Inflammatory macrophage treated with lipopolysaccharide for 1 hour (primary cell): ENCODE measurements around the gene RBM19.
A peak's percentile ranks its signal among the peaks of the same experiment; 100 is the strongest.

Experiments used
- DNase-seq, 2 donors: peaks; one replicate each; pipeline ENCODE4 v3.0.0-alpha.2; 2020 to 2022

RBM19 gene

DNA sequence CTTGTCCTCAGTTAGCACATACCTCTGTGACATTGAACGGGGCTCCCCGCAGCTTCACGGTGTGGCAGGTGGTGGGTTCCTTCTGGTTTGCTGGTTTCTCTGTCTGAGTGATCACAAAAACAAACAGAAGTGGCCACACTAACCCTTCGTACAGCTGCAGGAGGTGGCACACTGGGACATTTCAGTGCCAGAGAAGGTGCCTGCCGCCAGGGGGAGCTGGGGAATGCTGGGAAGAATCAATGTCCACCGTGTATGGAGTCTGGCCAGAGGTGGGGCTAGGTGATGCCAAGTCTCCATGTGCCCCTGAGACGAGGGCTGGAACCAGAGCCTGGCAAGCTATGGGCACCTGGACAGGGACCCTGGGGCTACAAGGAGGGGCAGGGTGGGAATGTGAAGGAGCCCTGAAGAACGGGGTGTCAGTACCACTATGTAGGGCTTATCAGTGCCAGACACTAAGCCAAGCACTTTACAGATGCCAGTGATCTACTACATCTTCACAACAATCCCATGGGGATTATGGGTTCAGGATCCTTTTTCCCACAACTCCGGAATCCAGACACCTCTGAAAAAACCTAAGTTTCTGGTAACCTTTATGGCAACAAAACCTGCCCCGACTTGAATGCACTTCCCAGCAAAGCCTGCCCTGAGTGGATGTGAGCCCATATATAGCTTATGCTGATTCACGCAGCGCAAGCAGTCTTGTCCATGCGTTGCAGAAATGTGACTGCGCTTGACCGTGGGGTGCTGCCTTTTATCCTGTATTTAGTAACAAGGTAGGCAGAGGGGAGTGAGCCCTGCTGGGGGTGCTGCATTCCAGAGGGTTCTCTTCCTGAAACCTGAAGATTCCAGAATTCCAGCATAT is 10.8 kb downstream of the RBM19 start:
- DNase-seq: no peak

DNA sequence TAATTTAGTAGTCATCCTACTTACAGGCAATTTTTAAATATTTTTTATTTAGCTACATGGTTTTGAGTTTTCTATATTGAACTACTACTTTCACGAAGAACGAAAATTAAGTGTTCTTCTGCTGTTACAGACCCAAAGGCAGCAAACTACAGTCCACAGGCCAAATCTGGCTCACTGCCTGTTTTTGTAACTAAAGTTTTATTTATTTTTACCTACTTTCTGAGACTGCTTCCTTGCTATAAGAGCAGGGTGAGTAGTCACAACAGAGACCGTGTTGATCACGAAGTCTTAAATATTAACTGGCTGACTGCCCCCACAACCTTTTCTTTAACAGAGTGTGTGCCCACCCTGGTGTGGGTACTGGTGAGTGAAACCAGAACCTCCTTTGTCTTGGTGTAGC is 11.6 kb downstream of the RBM19 start:
- no peak for DNase-seq

DNA sequence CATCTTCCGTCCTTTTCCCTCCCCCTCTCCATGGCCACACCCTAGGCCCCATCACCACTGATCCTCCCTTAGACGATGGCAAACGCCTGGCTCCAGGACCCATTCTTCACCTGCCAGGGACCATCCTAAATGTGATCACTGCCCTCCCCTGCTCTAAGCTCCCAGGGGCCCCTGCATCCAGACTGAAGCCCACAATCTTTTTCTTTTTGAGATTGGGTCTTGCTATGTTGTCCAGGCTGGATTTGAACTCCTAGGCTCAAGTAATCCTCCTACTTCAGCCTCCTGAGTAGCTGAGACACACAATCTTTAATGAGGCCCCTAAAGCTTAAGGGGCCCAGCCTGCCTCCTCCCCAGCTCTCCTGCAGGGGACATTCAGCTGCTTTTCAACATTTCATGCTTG is 15.3 kb downstream of the RBM19 start:
- no peak for DNase-seq

DNA sequence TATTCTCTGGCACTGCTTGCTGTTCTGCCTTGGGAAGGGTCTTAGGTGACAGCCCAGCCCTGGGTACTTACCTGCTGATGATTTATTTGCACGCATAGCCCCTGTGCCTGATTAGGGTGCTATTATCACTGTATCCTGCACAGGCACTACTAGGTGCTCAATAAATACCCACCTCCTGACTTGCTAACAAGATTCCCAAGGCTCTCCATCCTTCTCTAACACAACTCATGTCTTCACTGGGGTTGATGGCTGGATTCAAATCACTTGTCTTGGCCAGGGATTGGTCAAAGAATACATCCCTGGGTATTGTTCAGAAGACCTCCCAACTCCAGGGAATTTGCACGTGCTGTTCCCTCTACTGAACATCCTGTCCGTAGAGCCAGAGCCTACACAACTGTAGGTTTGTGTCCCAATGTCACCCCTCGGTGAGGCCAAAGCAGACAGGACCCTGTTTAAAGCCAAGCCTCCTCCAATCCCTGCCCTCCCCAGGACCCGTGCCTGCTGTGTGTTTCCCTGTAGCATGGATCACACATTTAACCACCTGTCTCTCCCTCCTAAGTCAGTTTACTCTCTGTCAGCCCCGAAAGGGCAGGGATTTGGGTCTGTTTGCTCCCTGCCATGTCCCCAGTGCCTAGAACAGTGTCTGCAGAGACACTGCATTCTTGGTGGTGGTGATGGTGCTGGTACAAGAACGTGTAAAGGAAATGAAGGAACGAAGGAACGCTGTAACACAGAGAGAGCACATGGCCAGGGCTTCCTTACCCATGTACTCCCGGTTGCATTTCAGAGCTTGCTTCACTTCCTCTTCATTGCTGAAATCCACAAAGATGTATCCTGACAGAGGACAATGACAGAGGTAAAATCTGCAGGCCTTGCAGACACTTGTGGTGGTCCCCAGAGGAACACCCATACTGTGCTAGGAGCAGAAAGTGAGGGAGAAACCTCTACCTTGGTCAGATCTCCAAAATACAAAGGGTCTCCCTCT is 16.5 kb downstream of the RBM19 start:
- peak in 1 of 2 donors; percentile 10 for DNase-seq

DNA sequence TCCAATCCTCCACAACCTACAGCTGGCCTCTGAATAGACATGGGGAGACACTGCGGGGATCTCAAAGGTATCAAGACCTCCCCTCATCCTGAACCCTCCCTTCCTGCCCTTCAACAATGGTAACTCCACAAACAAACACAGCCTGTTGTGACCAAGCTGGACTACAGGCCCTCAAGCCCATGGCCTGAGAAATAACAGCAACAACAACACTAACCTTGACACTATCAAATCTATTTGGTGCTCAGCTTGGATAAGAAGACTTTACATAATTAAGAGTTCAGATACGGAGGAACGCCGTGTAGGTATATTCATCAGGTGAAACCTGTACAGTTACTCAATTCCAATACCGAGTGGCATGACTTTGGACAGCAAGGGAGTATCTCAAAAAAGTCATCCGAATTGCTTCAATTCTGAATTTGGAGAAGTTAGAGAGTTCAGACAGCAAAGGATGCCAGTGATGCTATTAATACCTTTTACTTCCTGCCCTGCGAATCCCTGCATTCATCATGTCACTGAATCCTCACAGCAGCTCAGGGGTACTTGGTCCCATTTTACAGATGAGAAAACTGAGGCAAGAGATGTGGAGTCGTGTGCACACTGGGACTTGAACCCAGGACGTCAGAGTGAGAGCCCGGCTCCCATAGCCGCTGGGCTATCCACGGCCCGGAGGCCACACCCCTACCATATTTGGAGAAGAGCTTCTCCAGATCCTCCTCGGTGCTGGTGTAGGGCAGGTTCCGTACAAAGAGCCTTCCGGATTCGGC is 17.8 kb downstream of the RBM19 start:
- DNase-seq: no peak

DNA sequence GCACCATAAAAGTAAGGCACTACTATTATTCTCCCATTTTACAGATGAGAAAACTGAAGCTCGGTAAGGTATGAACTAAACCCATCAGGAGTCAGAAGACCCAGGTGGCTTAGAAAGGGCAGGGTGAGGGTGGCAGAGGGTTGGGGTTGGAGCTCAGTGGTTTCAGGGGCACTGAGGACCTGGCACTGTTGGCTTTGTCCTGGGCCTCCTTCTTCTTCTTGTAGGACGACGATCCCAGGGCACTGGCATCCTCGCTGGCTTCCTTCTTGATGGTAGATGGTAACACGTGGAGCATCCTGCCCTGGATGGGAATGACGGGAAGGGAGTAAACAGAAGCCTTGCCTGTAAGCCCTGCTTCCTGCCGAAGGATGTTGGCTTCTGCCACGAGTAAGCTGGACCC is 19.9 kb downstream of the RBM19 start:
- no peak for DNase-seq

DNA sequence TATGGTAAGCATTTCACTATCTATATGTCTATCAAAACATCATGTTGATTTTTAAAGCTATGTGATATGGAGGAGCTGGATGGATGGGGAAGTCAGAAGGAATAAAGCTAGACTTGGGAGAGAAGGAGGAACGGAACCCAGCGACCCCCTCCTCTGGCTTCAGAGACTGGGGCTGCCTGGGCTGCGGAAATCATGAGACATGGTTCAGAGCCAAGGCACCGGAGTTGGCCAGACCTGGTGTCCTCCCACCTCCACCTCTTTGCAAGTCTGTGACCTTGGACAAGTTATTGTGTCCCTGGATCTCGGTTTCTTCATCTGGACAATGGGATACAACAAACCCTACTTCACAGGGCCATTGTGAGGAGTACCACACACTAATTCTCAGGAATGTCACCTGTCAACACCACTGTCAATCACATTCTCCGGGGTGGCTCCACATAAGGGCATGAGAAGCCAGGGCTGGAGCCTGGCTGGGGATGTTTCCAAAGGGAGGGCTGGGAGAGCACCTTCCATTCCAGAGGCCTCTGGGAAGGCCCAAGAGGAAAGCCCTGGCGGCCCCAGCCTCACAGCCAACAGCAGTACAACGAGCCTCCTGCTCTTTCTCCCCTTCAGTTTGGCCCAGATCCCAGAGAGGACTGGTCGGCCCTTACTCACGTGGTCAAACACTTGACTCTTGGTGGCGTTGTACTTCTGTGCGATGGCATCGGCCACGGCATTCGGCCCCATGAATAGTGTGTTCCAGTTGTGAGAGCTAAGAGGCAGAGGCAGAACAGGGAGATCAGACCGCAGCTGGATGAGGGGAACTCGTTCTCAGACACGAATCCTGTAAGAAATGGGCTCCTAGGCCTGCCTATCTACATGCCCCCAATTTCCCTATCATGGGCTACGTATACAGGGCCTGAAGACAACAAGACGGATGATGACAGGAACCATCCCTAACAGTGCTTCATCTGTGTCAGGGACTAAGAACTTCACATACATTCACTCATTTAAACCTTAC is 20.7 kb downstream of the RBM19 start:
- DNase-seq: no peak

DNA sequence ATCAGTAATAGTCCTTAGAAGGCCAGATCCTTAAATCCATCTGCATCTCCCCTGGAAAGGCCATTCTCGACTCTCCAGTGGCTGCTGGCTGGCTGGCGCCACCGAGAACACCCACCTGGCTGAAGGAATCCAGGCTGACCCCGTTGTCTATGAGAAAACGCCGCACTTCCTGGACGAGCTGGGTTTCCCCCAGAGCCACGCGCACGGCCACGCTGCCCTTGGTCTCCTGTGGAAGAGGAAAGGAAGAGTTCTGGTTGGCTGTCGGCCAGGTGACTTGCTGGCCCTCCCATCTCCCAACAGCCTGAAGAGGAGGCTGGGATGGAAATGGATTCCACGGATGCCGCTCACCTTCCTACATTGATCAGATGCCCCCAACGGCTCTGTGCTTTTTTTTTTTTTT is 23.9 kb downstream of the RBM19 start:
- DNase-seq: no peak

DNA sequence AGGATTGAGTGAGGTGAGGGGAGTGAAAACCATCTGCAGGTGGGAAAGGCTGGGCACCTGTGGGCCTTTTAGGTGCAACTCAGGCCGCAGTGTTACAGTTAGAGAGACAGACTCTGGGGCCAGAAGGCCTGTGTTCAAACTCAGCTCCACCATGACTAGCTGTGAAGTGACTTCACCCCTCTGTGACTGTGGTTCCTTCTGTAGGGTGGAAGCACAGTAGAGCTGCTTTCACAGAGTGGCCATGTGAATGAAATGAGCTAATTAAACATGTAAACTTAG is 25.0 kb downstream of the RBM19 start:
- DNase-seq: no peak

DNA sequence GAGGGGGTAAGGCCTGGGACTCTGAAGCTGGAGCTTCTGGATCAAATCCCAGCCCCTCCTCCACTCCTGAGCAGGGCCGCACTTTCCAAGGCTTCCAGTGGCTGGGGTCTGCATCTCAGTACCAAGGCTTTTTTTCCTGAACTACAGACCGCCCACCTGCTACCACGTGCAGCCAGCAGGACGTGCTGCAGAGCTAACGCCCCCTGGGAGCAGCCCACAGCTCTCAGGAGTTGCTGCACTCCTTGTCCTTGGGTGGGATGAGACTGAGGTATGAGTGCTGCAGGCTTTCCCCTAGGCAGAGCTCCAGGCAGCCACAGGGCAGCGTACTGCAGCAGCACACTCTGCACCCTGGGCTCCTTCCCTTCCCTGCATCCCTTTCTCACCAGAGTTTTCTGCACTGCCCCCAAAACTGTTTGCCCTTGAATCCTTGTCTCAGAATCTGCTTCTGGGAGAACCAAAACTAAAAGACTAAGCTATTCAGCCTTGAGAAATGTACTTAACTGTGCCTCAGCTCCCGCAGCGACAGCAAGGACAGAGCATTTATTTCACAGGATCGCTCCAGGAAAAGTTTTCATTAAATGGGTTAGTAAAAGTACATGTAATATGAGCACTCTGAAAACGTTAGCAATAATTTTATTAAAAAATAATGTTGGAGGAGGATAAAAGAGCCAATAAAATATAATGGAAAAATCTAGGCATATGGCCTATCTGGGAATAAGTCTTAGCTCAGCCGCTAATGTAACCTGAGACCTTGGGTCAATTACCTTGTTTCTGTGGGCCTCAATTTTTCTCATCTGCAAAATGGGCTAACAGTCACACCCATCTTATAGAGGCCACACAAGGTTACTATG is 25.5 kb downstream of the RBM19 start:
- no peak for DNase-seq

DNA sequence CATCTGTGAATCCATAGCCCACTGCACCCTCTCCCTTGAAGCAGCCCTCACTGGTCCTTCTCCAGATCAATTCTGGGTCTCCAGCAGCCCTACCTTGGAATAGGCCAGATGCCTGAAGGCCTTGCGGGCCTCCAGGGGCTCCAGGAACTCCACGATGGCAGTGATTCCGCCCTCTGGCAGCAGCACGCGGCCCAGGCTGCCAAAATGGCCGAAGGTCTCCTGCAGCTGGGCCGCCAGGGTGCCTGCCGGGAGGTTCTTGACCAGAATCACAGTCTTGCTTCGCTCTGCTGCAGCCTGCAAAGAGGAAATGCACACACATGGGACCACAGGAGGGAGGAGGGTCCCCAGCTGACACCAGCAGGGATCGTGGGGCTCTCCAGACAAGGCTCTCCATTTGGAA is 26.3 kb downstream of the RBM19 start:
- no peak for DNase-seq

DNA sequence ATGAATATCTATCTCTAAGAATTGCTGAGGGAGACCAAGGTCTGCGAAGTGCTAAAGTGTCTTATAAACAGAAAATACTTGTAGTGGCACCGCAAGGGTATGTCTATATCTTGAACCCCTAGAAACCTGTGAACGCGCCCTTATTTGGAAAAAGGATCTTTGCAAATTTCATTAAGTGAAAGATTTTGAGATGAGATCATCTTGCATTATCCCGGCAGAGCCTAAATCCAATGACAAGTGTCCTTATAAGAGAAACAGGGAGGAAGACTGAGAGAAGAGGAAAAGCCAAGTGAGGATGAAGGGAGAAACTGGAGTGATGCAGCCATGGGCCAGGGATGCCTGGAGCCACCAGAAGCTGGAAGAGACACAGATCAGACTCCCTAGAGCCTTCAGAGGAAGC is 27.7 kb downstream of the RBM19 start:
- no peak for DNase-seq

DNA sequence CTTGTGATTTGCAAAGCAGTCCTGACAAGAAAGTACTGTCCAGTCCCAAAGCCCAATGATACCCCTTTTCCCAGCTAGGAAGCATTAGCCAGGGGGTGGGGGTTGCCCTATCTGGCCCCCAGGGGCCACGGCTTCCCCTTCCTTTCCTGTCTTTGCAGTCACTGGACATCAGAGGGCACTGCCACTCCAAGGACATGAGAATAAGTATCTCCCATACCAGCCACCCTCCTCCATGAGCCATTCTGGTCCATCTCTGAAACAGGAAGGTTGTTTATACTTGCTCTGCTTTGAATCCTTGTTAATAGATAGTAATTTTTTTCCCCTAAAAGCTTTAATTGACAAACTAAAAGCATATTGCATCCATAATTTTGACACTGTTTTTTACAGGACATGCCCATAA is 29.7 kb downstream of the RBM19 start:
- DNase-seq: no peak

DNA sequence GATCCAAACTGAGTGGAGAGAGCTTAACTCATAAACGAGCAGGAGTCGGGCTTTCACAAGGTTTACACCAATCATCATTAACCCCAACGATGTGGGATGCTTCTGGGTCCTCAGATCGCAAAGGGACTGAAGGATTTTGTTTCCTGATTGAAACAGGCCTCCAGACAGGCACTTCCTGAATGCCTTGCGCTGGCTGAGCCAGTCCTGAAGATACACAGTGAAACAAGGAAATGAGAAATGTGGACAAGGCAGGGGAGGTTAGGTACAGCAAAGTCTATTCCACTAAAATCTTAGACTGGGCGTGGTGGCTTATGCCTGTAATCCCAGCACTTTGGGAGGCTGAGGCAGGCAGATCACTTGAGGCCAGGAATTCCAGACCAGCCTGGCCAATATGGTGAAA is 30.7 kb downstream of the RBM19 start:
- no peak for DNase-seq

DNA sequence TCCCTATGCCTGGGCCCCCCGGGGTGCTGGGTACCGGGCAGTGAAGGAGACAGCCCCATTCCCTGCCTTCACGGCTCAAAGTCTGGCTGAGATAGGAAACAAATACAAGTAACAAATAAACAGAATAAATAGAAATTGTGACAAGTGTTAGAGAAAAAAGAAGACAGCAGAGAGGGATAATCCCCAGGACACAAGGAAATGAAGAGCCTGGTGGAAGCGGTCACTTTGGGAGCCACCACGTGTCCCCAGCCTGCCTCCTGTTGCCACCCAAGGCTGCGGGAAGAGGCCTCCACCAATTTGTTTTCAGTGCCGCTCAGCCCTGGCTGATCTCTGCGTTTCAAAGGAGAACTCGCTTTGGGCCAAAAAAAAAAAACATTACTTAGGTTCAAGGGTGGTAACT is 31.2 kb downstream of the RBM19 start:
- DNase-seq: no peak

DNA sequence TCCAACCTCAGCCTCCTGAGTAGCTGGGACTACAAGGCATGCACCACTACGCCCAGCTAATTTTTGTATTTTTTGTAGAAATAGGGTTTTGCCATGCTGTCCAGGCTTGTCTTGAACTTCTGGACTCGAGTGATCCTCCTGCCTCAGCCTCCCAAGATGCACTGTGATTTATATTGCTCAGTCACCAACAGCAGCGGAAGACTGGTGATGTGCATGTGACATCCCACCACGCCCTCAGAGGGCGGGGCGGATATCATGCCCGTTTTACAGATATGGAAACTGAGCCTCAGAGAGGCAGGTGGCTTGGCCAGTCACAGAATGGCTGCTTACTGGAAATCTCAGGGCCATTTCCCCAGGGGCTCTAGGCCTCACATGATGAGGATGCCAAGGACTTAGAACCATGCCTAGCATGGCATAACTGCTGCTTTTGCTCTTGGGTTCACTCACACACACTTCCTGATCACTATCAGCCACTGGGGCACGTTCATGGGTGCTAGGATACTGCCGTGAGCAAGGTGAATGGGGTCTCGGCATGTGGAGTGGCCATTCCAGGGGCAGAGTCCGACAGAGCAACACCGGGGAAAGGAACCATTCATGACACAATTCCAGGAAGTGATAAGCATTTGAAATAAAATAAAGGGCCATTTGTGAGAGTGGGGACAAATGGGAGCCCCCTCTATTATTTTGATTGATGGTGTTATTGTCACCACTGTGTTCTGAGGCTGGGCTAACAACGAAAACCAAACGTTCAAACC is 31.9 kb downstream of the RBM19 start:
- DNase-seq: no peak

DNA sequence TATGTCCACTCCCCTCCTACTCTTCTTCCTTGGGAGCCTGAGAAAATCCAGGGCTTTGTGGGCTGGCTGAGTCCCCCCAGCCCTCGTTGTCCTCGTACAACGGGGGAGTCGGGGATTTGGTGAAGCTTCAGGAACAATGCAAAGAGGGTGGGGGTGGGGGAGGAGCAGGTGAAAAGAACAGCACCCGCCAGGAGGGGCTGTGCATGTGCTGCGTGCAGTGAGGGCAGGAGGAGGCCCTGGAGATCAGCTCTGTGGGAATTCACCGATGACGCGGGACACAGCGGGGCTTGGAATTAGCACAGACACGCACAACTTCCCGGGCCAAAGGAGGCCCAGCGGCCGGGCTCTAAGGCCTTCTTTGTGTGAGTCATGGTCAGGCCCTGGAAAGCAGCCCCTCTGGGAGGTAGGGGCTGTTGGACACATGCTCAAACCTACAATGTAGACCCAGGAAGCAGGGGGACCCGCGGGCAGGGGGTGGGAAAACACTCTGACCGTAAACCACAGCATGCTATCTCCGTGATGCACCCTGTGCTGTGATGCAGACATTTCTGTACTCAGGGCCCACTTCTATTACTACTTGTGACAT is 32.8 kb downstream of the RBM19 start:
- no peak for DNase-seq

DNA sequence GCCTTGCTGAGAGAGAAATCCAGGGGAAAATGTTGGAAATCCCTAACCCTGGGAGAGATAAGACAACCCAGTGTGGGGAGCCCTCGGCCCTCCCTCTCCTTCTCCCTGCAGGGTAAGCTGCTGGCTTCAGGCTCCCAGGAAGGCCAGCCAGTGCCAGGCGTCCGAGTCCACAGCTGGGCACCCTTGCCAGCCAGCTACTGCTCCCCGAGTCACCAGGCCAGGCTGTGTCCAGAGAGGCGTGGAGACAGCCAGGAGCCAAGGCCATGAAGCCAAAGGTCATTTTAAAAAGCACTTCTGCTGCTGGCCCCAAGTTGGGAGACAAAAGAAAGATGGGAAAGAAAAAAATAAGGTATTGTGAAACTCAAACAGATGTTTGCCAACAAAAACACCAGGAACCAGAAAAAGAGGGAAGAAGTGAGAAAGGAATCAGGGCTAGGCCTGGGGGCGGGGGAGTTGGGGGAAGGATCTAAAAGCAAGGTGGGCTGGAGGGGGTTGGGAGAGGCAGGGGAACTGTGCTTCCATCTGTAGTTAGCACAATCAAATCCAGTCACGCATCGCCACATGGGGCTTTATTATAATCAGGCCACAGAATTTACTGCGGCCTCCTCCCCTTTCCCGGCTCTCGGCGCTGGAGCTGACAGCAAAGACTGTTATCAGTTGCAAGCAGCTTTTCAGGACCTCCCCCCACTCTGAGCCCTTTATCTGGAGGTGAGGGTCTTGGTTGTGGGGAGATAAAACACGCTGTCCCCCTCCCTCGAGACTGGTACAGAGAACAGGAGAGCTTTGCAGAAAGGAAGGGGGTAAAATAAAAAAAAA is 33.5 kb downstream of the RBM19 start:
- DNase-seq: no peak

DNA sequence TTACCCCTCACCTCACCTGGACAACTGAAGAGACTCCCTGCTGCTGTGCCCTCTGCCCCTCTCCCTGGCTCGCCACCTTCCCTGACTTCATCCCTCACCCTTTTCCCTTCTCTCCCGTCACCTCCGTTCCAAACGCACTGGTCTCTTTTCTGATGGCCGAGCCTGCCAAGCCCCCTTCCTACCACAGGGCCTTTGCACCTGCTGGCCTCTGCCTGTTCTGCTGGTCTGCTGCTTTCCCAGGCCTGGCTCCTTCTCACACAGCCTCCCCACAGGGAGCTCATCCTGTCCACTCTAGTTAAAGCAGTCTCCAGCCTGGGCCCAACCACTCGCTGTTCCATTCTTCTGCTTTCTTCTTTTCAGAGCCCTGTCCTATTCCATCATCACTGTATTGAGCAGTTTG is 34.6 kb downstream of the RBM19 start:
- no peak for DNase-seq
